HG03469 (cell line): Measurements from ENCODE around the gene TARS2.

Experiments
- ATAC-seq: cut with Tn5 transposase; IDR thresholded peaks from one replicate; pipeline ENCODE4 v1.9.1; 2021; ENCODE audit warnings: mild to moderate bottlenecking, moderate library complexity, moderate number of reproducible peaks; ENCODE audit not compliant: unreplicated experiment

TARS2 gene

GRCh38 chr1:150507912-150508864, 21.0 kb downstream of the TARS2 start, which contains the start of gene ECM1:
Gene ECM1 (plus strand): TSS chr1:150508109. CDS start chr1:150508210, 101 bp downstream.
- no peak for ATAC-seq

GRCh38 chr1:150508982-150509381, 21.8 kb downstream of the TARS2 start:
- ATAC-seq: no peak

GRCh38 chr1:150511551-150511950, 24.3 kb downstream of the TARS2 start:
- no peak for ATAC-seq

GRCh38 chr1:150511985-150512660, 24.9 kb downstream of the TARS2 start:
- no peak for ATAC-seq

- ATAC-seq: no peak
Measured at GRCh38 chr1:150512846-150513245, 25.6 kb downstream of the TARS2 start.

GRCh38 chr1:150513351-150513791, 26.2 kb downstream of the TARS2 start:
- ATAC-seq: no peak

- ATAC-seq: no peak
Measured at GRCh38 chr1:150514260-150514659, 27.0 kb downstream of the TARS2 start.

- no peak for ATAC-seq
Measured at GRCh38 chr1:150514913-150515327, 27.7 kb downstream of the TARS2 start.

- ATAC-seq: peak; percentile 82
Measured at GRCh38 chr1:150515328-150516049, 28.3 kb downstream of the TARS2 start, which contains the start of gene FALEC. Gene FALEC (plus strand): TSS chr1:150515752.

- no peak for ATAC-seq
Measured at GRCh38 chr1:150516050-150516591, 28.9 kb downstream of the TARS2 start.

- no peak for ATAC-seq
Measured at GRCh38 chr1:150516616-150517015, 29.4 kb downstream of the TARS2 start.

GRCh38 chr1:150521196-150521968, 34.2 kb downstream of the TARS2 start:
- ATAC-seq: no peak

GRCh38 chr1:150525348-150525747, 38.1 kb downstream of the TARS2 start:
- no peak for ATAC-seq

- no peak for ATAC-seq
Measured at GRCh38 chr1:150528196-150528595, 41.0 kb downstream of the TARS2 start.

GRCh38 chr1:150529017-150529416, 41.8 kb downstream of the TARS2 start:
- no peak for ATAC-seq

GRCh38 chr1:150530491-150531159, 43.4 kb downstream of the TARS2 start:
- ATAC-seq: no peak

GRCh38 chr1:150532860-150533259, 45.6 kb downstream of the TARS2 start:
- ATAC-seq: no peak

GRCh38 chr1:150534002-150534401, 46.8 kb downstream of the TARS2 start:
- no peak for ATAC-seq

- no peak for ATAC-seq
Measured at GRCh38 chr1:150535511-150536287, 48.5 kb downstream of the TARS2 start.
